SK-N-MC (cell line): Measurements from ENCODE around the gene BMERB1.

Experiments
- EZH2 ChIP-seq: fragments of 200-600 bp; sonication (generic); IDR thresholded peaks from one replicate; pipeline ENCODE4 v1.6.1; 2017; ENCODE audit warnings: antibody characterized with exemption
- FOXP2 ChIP-seq: optimal IDR thresholded peaks from 2 replicates; pipeline ENCODE3; 2011; ENCODE audit warnings: mild to moderate bottlenecking, moderate library complexity; ENCODE audit not compliant: insufficient read depth; ENCODE audit errors: extremely low read length, control extremely low read depth
- POLR2AphosphoS5 ChIP-seq: IDR thresholded peaks from 2 replicates; pipeline ENCODE4 v1.6.1; 2012; ENCODE audit warnings: mild to moderate bottlenecking, low read depth, low read length, borderline replicate concordance

- TF ChIP-seq EZH2 (no peak), POLR2AphosphoS5 (no peak), FOXP2 (no peak)
These were observed 98.4 kb downstream of the BMERB1 start for GRCh38 chr16:15532825-15533224.
